ENCODE data around the gene SDC3. TPM values are rescaled to one million over a fixed set of nuclear protein-coding genes. Genes with fewer than 3 reads are reported as not detected.

The SDC3 gene
- total and polyA plus RNA-seq, 2 donors (not counting 1 experiment from before 2014, with no cell fraction given), result 0.30 to 4.6 TPM

DNA sequence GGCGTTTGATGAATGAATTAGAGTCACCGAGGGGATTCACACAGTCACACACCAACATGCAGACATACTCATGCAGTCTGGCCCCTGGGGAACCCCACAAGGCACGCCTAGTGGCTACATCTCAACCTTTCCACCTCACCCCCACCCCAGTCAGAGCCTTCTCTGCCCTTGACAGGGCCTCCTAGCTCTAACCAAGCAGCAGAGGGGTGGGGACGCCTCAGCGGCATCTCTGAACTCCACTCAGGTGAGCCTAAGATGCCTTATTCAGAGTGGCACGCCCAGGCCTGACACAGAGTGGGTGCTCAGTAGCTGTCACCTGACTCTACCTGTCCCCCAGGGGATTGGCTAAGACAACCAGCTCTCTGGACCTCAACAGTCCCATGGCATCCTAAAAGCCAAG, 3.7 kb upstream of the SDC3 start:
- no peaks in the 10 kb centered on the region for H3K9me3 Mint-ChIP-seq (ENCODE audit: insufficient read depth)
- Histone ChIP-seq H3K27ac (ENCODE audit: low read length in 2 of 2) (no peak overlapping the region), H2AFZ (ENCODE audit: insufficient read depth, low read depth, low read length, poor library complexity, severe bottlenecking) (no peak overlapping the region), H3K79me2 (ENCODE audit: control insufficient read depth, insufficient read depth, low read length) (no peaks in the 10 kb centered on the region), H3K4me1 (ENCODE audit: control insufficient read depth in 2 of 2, insufficient read depth in 2 of 2, low read length in 2 of 2) (peaks cover 27 to 28% of the 10 kb centered on the region in 2 donors), H3K4me3 (ENCODE audit: control extremely low read depth in 1 of 5, extremely low read depth in 1 of 5, insufficient read depth in 1 of 5, low read depth in 2 of 5, low read length in 4 of 5) (no peak overlapping the region), H3K4me2 (replicated peaks; ENCODE audit: low read depth, low read length, poor library complexity, severe bottlenecking) (no peak overlapping the region), H4K20me1 (ENCODE audit: control insufficient read depth, insufficient read depth, low read length, poor library complexity, severe bottlenecking) (no peaks in the 10 kb centered on the region), H3K27me3 (replicated peaks in 1 of 4; ENCODE audit: control extremely low read depth in 1 of 4, control insufficient read depth in 3 of 4, insufficient read depth in 4 of 4, low read length in 3 of 4) (peaks cover 0 to 31% (median 14%) of the 10 kb centered on the region in 4 experiments), H3K36me3 (replicated peaks in 1 of 2; ENCODE audit: control extremely low read depth in 1 of 2, control insufficient read depth in 1 of 2, extremely low read depth in 1 of 2, insufficient read depth in 2 of 2, low read length in 1 of 2) (no peaks in the 10 kb centered on the region), H3K9me3 (ENCODE audit: control extremely low read depth in 1 of 3, control insufficient read depth in 2 of 3, insufficient read depth in 1 of 3, low read length in 2 of 3) (peaks cover 0 to 13% (median 0%) of the 10 kb centered on the region in 3 donors), H3K9ac (ENCODE audit: low read length) (no peak overlapping the region)
- intact Hi-C loops (cut with micrococcal nuclease), result no loop called here
- H3K4me3 Mint-ChIP-seq, result no peak overlapping the region
- no peak for ATAC-seq (ENCODE audit: low read depth)
- H3K4me1 Mint-ChIP-seq, result peaks cover 28% of the 10 kb centered on the region
- TF ChIP-seq, protein P1, sequence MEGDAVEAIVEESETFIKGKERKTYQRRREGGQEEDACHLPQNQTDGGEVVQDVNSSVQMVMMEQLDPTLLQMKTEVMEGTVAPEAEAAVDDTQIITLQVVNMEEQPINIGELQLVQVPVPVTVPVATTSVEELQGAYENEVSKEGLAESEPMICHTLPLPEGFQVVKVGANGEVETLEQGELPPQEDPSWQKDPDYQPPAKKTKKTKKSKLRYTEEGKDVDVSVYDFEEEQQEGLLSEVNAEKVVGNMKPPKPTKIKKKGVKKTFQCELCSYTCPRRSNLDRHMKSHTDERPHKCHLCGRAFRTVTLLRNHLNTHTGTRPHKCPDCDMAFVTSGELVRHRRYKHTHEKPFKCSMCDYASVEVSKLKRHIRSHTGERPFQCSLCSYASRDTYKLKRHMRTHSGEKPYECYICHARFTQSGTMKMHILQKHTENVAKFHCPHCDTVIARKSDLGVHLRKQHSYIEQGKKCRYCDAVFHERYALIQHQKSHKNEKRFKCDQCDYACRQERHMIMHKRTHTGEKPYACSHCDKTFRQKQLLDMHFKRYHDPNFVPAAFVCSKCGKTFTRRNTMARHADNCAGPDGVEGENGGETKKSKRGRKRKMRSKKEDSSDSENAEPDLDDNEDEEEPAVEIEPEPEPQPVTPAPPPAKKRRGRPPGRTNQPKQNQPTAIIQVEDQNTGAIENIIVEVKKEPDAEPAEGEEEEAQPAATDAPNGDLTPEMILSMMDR (IDR thresholded peaks at IDR 0.05), result no peak
- TF ChIP-seq EZH2 (IDR thresholded peaks at IDR 0.05; ENCODE audit: borderline replicate concordance, insufficient read depth, low read depth, low read length, poor library complexity, severe bottlenecking), result no peak
- DNase-seq, result no peak
- WGBS (ENCODE audit: insufficient coverage), result 82% methylated on average over 6 of the region's 6 CpGs
- POLR2A ChIA-PET, result interaction anchor here (0.7 kb wide), 1 partner anchor 111 kb away, joined by 3 read pairs; no protein-coding TSS in a partner anchor
- no peak overlapping the region for H3K27ac Mint-ChIP-seq
- H3K27me3 Mint-ChIP-seq, result peaks cover 28% of the 10 kb centered on the region
- CTCF ChIA-PET, result interaction anchor here (1.1 to 8.6 kb wide), 11 partner anchors 9 to 193 kb away, joined by 3 to 337 read pairs (median 7); no protein-coding TSS in a partner anchor

Data from B cell (primary cell).